Stimulated activated CD8-positive, alpha-beta memory T cell treated with anti-CD3 and anti-CD28 coated beads, Interleukin-15, amount 100 ng/mL, for 4 hours (primary cell): ENCODE data around the gene RHEB.

Experiments
- DNase-seq, 2 donors: peaks; one replicate each; pipeline ENCODE4 v3.0.0-alpha.2; 2020; ENCODE audit warnings: low read depth in 2 of 2

Gene RHEB

GRCh38 chr7:151449990-151450389 lies 69.7 kb downstream of the RHEB start:
- DNase-seq, result no peak

- peak; percentile 43 to 49 for DNase-seq
Observed at GRCh38 chr7:151448261-151449252, 71.1 kb downstream of the RHEB start.

GRCh38 chr7:151447901-151448260 lies 71.8 kb downstream of the RHEB start:
- no peak for DNase-seq

- no peak for DNase-seq
Observed at GRCh38 chr7:151447312-151447711, 72.4 kb downstream of the RHEB start.

- no peak for DNase-seq
Observed at GRCh38 chr7:151446412-151446811, 73.3 kb downstream of the RHEB start.

GRCh38 chr7:151444632-151445031 lies 75.1 kb downstream of the RHEB start:
- DNase-seq, result no peak

- no peak for DNase-seq
Observed at GRCh38 chr7:151442776-151443496, 76.8 kb downstream of the RHEB start.

- DNase-seq, result no peak
Observed at GRCh38 chr7:151440799-151441445, 78.8 kb downstream of the RHEB start.

- DNase-seq, result no peak
Observed at GRCh38 chr7:151439855-151440798, 79.6 kb downstream of the RHEB start, which contains the start of gene CRYGN. Gene CRYGN (minus strand): TSS chr7:151440141. CDS start chr7:151439917, 224 bp downstream.

- DNase-seq, result no peak
Observed at GRCh38 chr7:151438864-151439601, 80.7 kb downstream of the RHEB start.

GRCh38 chr7:151437866-151438516 lies 81.7 kb downstream of the RHEB start:
- no peak for DNase-seq

- DNase-seq, result no peak
Observed at GRCh38 chr7:151437159-151437553, 82.5 kb downstream of the RHEB start.

GRCh38 chr7:151436446-151437158 lies 83.1 kb downstream of the RHEB start:
- DNase-seq, result no peak

- DNase-seq, result no peak
Observed at GRCh38 chr7:151435971-151436370, 83.7 kb downstream of the RHEB start.

GRCh38 chr7:151435103-151435916 lies 84.4 kb downstream of the RHEB start:
- DNase-seq, result no peak

- DNase-seq, result no peak
Observed at GRCh38 chr7:151434549-151434948, 85.1 kb downstream of the RHEB start.

- DNase-seq, result no peak
Observed at GRCh38 chr7:151433721-151434400, 85.8 kb downstream of the RHEB start.
